Measurements from ENCODE around the gene RPS6KA2. TPM values are rescaled to one million over a fixed set of nuclear protein-coding genes. Genes with fewer than 3 reads are reported as not detected.

RPS6KA2 gene
- total RNA-seq, 1 experiment from 2014 or later: 18.5 TPM

GRCh38 chr6:166563805-166564204 is 63.2 kb downstream of the RPS6KA2 start:
- no peaks in the 10 kb centered on the region for H3F3A ChIP-seq (ENCODE audit: insufficient read depth, low read depth)
- no TSS peak for BruUV-seq (replicated peaks)
- no peak for DNase-seq
- no peaks in the 10 kb centered on the region for H3K79me2 ChIP-seq (ENCODE audit: low read depth)
- H3K9me2 ChIP-seq (ENCODE audit: insufficient read depth): no peaks in the 10 kb centered on the region
- intact Hi-C loops (cut with micrococcal nuclease; ENCODE audit: unreplicated experiment): no loop called here
- H4K20me1 ChIP-seq (ENCODE audit: insufficient read depth): no peaks in the 10 kb centered on the region
- no peak for TF ChIP-seq EZH2 (IDR thresholded peaks at IDR 0.05; ENCODE audit: low read depth)
- no peak for TF ChIP-seq CTCF (conservative IDR thresholded peaks at IDR 0.05)
- H3K9me3 ChIP-seq (ENCODE audit: insufficient read depth, low read depth): no peaks in the 10 kb centered on the region
- POLR2A ChIA-PET (ENCODE audit: unreplicated experiment): no interaction called here
- H3K4me3 ChIP-seq: no peak overlapping the region
- H3K4me2 ChIP-seq: no peak overlapping the region
- H2AFZ ChIP-seq: no peak overlapping the region
- no peak overlapping the region for H3K27ac ChIP-seq
- CTCF ChIA-PET: no interaction called here
- H3K27me3 ChIP-seq (ENCODE audit: insufficient read depth, low read depth): no peaks in the 10 kb centered on the region
- no peaks in the 10 kb centered on the region for H3K36me3 ChIP-seq (ENCODE audit: low read depth)
- no peaks in the 10 kb centered on the region for H3K4me1 ChIP-seq (replicated peaks; ENCODE audit: insufficient read depth)

GRCh38 chr6:166563200-166563599 is 63.9 kb downstream of the RPS6KA2 start:
- no peak for DNase-seq
- H3K9me3 ChIP-seq (ENCODE audit: insufficient read depth, low read depth): no peaks in the 10 kb centered on the region
- H2AFZ ChIP-seq: no peak overlapping the region
- ChIA-PET POLR2A (ENCODE audit: unreplicated experiment) (no interaction called here), CTCF (no interaction called here)
- no peaks in the 10 kb centered on the region for H3K36me3 ChIP-seq (ENCODE audit: low read depth)
- no peaks in the 10 kb centered on the region for H3K9me2 ChIP-seq (ENCODE audit: insufficient read depth)
- intact Hi-C loops (cut with micrococcal nuclease; ENCODE audit: unreplicated experiment): no loop called here
- 0 out of 2 replicates have a peak, but pooled peaks cover 1% of the 10 kb centered on the region for H3F3A ChIP-seq (ENCODE audit: insufficient read depth, low read depth)
- H3K4me2 ChIP-seq: no peak overlapping the region
- H3K27ac ChIP-seq: no peak overlapping the region
- H3K4me1 ChIP-seq (replicated peaks; ENCODE audit: insufficient read depth): peaks cover 3% of the 10 kb centered on the region
- no peaks in the 10 kb centered on the region for H4K20me1 ChIP-seq (ENCODE audit: insufficient read depth)
- no TSS peak for BruUV-seq (replicated peaks)
- no peak for TF ChIP-seq CTCF (conservative IDR thresholded peaks at IDR 0.05)
- TF ChIP-seq EZH2 (IDR thresholded peaks at IDR 0.05; ENCODE audit: low read depth): no peak
- no peaks in the 10 kb centered on the region for H3K27me3 ChIP-seq (ENCODE audit: insufficient read depth, low read depth)
- H3K4me3 ChIP-seq: no peak overlapping the region
- H3K79me2 ChIP-seq (ENCODE audit: low read depth): no peaks in the 10 kb centered on the region

GRCh38 chr6:166562726-166563125 is 64.3 kb downstream of the RPS6KA2 start:
- CTCF ChIA-PET: no interaction called here
- Histone ChIP-seq H3K4me1 (replicated peaks; ENCODE audit: insufficient read depth) (peaks cover 8% of the 10 kb centered on the region), H3K9me2 (ENCODE audit: insufficient read depth) (no peaks in the 10 kb centered on the region), H3K4me3 (no peak overlapping the region), H3K36me3 (ENCODE audit: low read depth) (no peaks in the 10 kb centered on the region), H3K27me3 (ENCODE audit: insufficient read depth, low read depth) (no peaks in the 10 kb centered on the region), H4K20me1 (ENCODE audit: insufficient read depth) (no peaks in the 10 kb centered on the region), H3K79me2 (ENCODE audit: low read depth) (no peaks in the 10 kb centered on the region), H3F3A (ENCODE audit: insufficient read depth, low read depth) (peaks cover 5% of the 10 kb centered on the region; the same call in 1 of the 2 replicates), H3K4me2 (no peak overlapping the region), H3K27ac (no peak overlapping the region), H2AFZ (no peak overlapping the region), H3K9me3 (ENCODE audit: insufficient read depth, low read depth) (no peaks in the 10 kb centered on the region)
- DNase-seq: no peak
- TF ChIP-seq EZH2 (IDR thresholded peaks at IDR 0.05; ENCODE audit: low read depth): no peak
- no peak for TF ChIP-seq CTCF (conservative IDR thresholded peaks at IDR 0.05)
- POLR2A ChIA-PET (ENCODE audit: unreplicated experiment): no interaction called here
- BruUV-seq (replicated peaks): no TSS peak
- intact Hi-C loops (cut with micrococcal nuclease; ENCODE audit: unreplicated experiment): no loop called here
